PC-9 (cell line): Measurements from ENCODE around the gene CD302. TPM values are rescaled to one million over a fixed set of nuclear protein-coding genes. Genes with fewer than 3 reads are reported as not detected.
"Not testable (repeated sequence)": the region's sequence is repeated elsewhere in the genome, so short reads cannot be mapped to it uniquely, and the experiment has no call there.

ENCODE experiments used
- BruUV-seq: library from RNA; stranded (reverse); fragments of 400-500 nt; replicated peaks from 2 replicates; lab custom pipeline; 2021; lab: Mats Ljungman, UMichigan
- CTCF ChIA-PET: fragments of 300-600 bp; sonication (Branson Sonifier 250); formaldehyde crosslinking; loops from one replicate; lab custom pipeline; 2022; ENCODE audit warnings: antibody characterized with exemption; lab: Charles Lee
- POLR2A ChIA-PET: fragments of 300-600 bp; sonication (Branson Sonifier 250); formaldehyde crosslinking; loops from one replicate; lab custom pipeline; 2022; ENCODE audit warnings: antibody characterized with exemption; ENCODE audit not compliant: unreplicated experiment; lab: Charles Lee
- DNase-seq, 2 experiments: peaks; one replicate each; pipeline versions ENCODE4 v3.0.0 to v3.0.0-alpha.2; 2015 to 2022; ENCODE audit warnings: mixed read lengths in 1 of 2
- H2AFZ ChIP-seq: fragments of 200-600 bp; sonication (generic); 2 replicates; pipeline ENCODE4 v1.8.1; 2017; ENCODE audit warnings: antibody characterized with exemption
- H3F3A ChIP-seq: fragments of 200-600 bp; sonication (generic); 2 replicates; pipeline ENCODE4 v1.8.1; 2017; ENCODE audit warnings: antibody characterized with exemption, mild to moderate bottlenecking, low read depth; ENCODE audit not compliant: insufficient read depth
- H3K27ac ChIP-seq: fragments of 200-600 bp; sonication (generic); 2 replicates; pipeline ENCODE4 v1.6.1; 2016; ENCODE audit warnings: mixed run types
- H3K27me3 ChIP-seq: fragments of 200-600 bp; sonication (generic); 2 replicates; pipeline ENCODE4 v1.6.1; 2016; ENCODE audit warnings: low read depth, mixed run types; ENCODE audit not compliant: insufficient read depth
- H3K36me3 ChIP-seq: fragments of 200-600 bp; sonication (generic); 2 replicates; pipeline ENCODE4 v1.6.1; 2016; ENCODE audit warnings: low read depth, mixed run types
- H3K4me1 ChIP-seq: fragments of 200-600 bp; sonication (generic); replicated peaks from 2 replicates; pipeline ENCODE4 v1.6.1; 2016; ENCODE audit warnings: mixed run types; ENCODE audit not compliant: insufficient read depth
- H3K4me2 ChIP-seq: fragments of 200-600 bp; sonication (generic); 2 replicates; pipeline ENCODE4 v1.6.1; 2017; ENCODE audit warnings: mixed run types
- H3K4me3 ChIP-seq: fragments of 200-600 bp; sonication (generic); 2 replicates; pipeline ENCODE4 v1.6.1; 2016; ENCODE audit warnings: mixed run types
- H3K79me2 ChIP-seq: fragments of 200-600 bp; sonication (generic); 2 replicates; pipeline ENCODE4 v1.6.1; 2017; ENCODE audit warnings: low read depth, mixed run types
- H3K9me2 ChIP-seq: fragments of 200-600 bp; sonication (generic); 2 replicates; pipeline ENCODE4 v1.8.1; 2017; ENCODE audit warnings: mild to moderate bottlenecking; ENCODE audit not compliant: insufficient read depth
- H3K9me3 ChIP-seq: fragments of 200-600 bp; sonication (generic); 2 replicates; pipeline ENCODE4 v1.8.1; 2016; ENCODE audit warnings: low read depth; ENCODE audit not compliant: insufficient read depth
- H4K20me1 ChIP-seq: fragments of 200-600 bp; sonication (generic); 2 replicates; pipeline ENCODE4 v1.8.1; 2017; ENCODE audit not compliant: insufficient read depth
- EZH2 ChIP-seq: fragments of 200-600 bp; sonication (generic); IDR thresholded peaks from 2 replicates; pipeline ENCODE4 v1.8.0; 2017; ENCODE audit warnings: antibody characterized with exemption, low read depth
- intact Hi-C: fragments of 100-400 bp; cut with micrococcal nuclease; formaldehyde crosslinking; loops from one replicate; pipeline ENCODE4 v1.10.0; 2022; ENCODE audit not compliant: unreplicated experiment
- total RNA-seq: library from RNA; stranded (reverse); gene quantifications from 2 replicates; pipeline ENCODE4 v1.2.3, GENCODE V29; 2021
- TF ChIP-seq, protein P1 (sequence below): fragments of 200-600 bp; sonication (generic); conservative IDR thresholded peaks from 2 replicates; pipeline ENCODE4 v1.6.1; 2017; ENCODE audit warnings: mixed run types, antibody characterized with exemption, mild to moderate bottlenecking, moderate library complexity

CD302 gene
- total RNA-seq, 1 experiment from 2014 or later, result 2.6 TPM

DNA sequence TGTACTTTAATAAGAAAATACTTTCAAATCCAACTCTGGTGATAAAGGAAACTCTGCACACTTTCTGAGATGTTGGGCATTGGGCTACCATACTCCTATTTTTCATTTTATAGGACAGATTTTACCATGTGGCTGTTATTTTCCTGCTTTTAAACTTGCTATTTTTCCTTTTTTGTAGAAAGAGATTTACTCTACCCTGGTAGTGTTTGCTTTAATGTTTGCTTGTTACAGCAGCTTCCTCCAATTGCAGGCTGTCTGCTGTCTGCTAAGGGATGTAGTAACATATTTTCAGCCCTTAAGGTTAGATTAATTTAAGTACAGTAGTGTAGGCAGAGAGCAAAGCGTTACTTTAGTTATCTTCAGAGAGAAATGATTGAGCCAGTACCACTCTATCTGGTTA, 47.1 kb downstream of the CD302 start:
- no peaks in the 10 kb centered on the region for H3K27me3 ChIP-seq
- ChIA-PET CTCF (no interaction called here), POLR2A (no interaction called here)
- no peaks in the 10 kb centered on the region for H3K9me2 ChIP-seq
- H3K9me3 ChIP-seq, result no peaks in the 10 kb centered on the region
- H3K27ac ChIP-seq, result no peak overlapping the region
- H2AFZ ChIP-seq, result no peak overlapping the region
- H3K36me3 ChIP-seq, result peaks cover 19% of the 10 kb centered on the region
- no peak for DNase-seq
- no peak overlapping the region for H3K4me2 ChIP-seq
- TF ChIP-seq EZH2, result no peak
- TF ChIP-seq, protein P1, sequence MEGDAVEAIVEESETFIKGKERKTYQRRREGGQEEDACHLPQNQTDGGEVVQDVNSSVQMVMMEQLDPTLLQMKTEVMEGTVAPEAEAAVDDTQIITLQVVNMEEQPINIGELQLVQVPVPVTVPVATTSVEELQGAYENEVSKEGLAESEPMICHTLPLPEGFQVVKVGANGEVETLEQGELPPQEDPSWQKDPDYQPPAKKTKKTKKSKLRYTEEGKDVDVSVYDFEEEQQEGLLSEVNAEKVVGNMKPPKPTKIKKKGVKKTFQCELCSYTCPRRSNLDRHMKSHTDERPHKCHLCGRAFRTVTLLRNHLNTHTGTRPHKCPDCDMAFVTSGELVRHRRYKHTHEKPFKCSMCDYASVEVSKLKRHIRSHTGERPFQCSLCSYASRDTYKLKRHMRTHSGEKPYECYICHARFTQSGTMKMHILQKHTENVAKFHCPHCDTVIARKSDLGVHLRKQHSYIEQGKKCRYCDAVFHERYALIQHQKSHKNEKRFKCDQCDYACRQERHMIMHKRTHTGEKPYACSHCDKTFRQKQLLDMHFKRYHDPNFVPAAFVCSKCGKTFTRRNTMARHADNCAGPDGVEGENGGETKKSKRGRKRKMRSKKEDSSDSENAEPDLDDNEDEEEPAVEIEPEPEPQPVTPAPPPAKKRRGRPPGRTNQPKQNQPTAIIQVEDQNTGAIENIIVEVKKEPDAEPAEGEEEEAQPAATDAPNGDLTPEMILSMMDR, result no peak
- peaks cover 6% of the 10 kb centered on the region; the same call in 1 of the 2 replicates for H4K20me1 ChIP-seq
- intact Hi-C loops, result no loop called here
- H3K4me3 ChIP-seq, result no peak overlapping the region
- BruUV-seq, result no TSS peak
- peaks cover 11% of the 10 kb centered on the region; the same call in 1 of the 2 replicates for H3F3A ChIP-seq
- 0 out of 2 replicates have a peak, but pooled peaks cover 12% of the 10 kb centered on the region for H3K79me2 ChIP-seq
- peaks cover 10% of the 10 kb centered on the region; the same call in 1 of the 2 replicates for H3K4me1 ChIP-seq

- Histone ChIP-seq H3K79me2 (0 out of 2 replicates have a peak, but pooled peaks cover 13% of the 10 kb centered on the region), H3K4me3 (no peak overlapping the region), H3K4me1 (no peaks in the 10 kb centered on the region), H3K36me3 (peaks cover 22% of the 10 kb centered on the region), H3K27ac (no peak overlapping the region), H4K20me1 (peaks cover 7% of the 10 kb centered on the region; the same call in 1 of the 2 replicates), H3K4me2 (no peak overlapping the region), H3K27me3 (no peaks in the 10 kb centered on the region), H3K9me2 (no peaks in the 10 kb centered on the region), H3K9me3 (no peaks in the 10 kb centered on the region), H2AFZ (no peak overlapping the region), H3F3A (no peaks in the 10 kb centered on the region)
- ChIA-PET CTCF (no interaction called here), POLR2A (no interaction called here)
- TF ChIP-seq, protein P1, result no peak
- no peak for TF ChIP-seq EZH2
- intact Hi-C loops, result no loop called here
- no peak for DNase-seq
- no TSS peak for BruUV-seq
Measured at GRCh38 chr2:159748089-159748488, 49.9 kb downstream of the CD302 start.

- H3K79me2 ChIP-seq, H3K27ac ChIP-seq, H3F3A ChIP-seq, H3K9me3 ChIP-seq, H2AFZ ChIP-seq, H3K9me2 ChIP-seq, POLR2A ChIA-PET, H3K4me2 ChIP-seq, CTCF ChIA-PET, H3K4me3 ChIP-seq, intact Hi-C loops, H3K27me3 ChIP-seq, DNase-seq, BruUV-seq, H3K4me1 ChIP-seq: not testable (repeated sequence)
- H4K20me1 ChIP-seq, result peaks cover 11% of the 10 kb centered on the region; the same call in 1 of the 2 replicates
- peaks cover 19% of the 10 kb centered on the region for H3K36me3 ChIP-seq
Measured at GRCh38 chr2:159745237-159745636, 52.8 kb downstream of the CD302 start.

- no peaks in the 10 kb centered on the region for H3F3A ChIP-seq
- no peak overlapping the region for H3K4me2 ChIP-seq
- H3K36me3 ChIP-seq, result peaks cover 19% of the 10 kb centered on the region
- H3K9me2 ChIP-seq, result no peaks in the 10 kb centered on the region
- ChIA-PET POLR2A (no interaction called here), CTCF (no interaction called here)
- no peak overlapping the region for H2AFZ ChIP-seq
- H4K20me1 ChIP-seq, result peaks cover 13% of the 10 kb centered on the region; the same call in 1 of the 2 replicates
- H3K9me3 ChIP-seq, result no peaks in the 10 kb centered on the region
- H3K4me3 ChIP-seq, result no peak overlapping the region
- no TSS peak for BruUV-seq
- no peak overlapping the region for H3K27ac ChIP-seq
- peaks cover 11% of the 10 kb centered on the region for H3K79me2 ChIP-seq
- DNase-seq, result no peak
- no peaks in the 10 kb centered on the region for H3K4me1 ChIP-seq
- TF ChIP-seq, protein P1, result no peak
- TF ChIP-seq EZH2, result no peak
- H3K27me3 ChIP-seq, result no peaks in the 10 kb centered on the region
- intact Hi-C loops, result no loop called here
Measured at GRCh38 chr2:159744363-159744762, 53.6 kb downstream of the CD302 start.
